B cell (primary cell): Measurements from ENCODE around the gene YWHAE.

Experiments used
- EZH2 ChIP-seq: IDR thresholded peaks from 2 replicates; pipeline ENCODE4 v1.6.1; 2012; ENCODE audit warnings: borderline replicate concordance, low read depth, mild to moderate bottlenecking, moderate library complexity, low read length; ENCODE audit not compliant: insufficient read depth, poor library complexity, severe bottlenecking
- TF ChIP-seq, protein P1 (sequence below): fragments of 200-600 bp; IDR thresholded peaks from one replicate; pipeline ENCODE4 v1.8.0; 2022; ENCODE audit warnings: antibody characterized with exemption, mild to moderate bottlenecking

DNA sequence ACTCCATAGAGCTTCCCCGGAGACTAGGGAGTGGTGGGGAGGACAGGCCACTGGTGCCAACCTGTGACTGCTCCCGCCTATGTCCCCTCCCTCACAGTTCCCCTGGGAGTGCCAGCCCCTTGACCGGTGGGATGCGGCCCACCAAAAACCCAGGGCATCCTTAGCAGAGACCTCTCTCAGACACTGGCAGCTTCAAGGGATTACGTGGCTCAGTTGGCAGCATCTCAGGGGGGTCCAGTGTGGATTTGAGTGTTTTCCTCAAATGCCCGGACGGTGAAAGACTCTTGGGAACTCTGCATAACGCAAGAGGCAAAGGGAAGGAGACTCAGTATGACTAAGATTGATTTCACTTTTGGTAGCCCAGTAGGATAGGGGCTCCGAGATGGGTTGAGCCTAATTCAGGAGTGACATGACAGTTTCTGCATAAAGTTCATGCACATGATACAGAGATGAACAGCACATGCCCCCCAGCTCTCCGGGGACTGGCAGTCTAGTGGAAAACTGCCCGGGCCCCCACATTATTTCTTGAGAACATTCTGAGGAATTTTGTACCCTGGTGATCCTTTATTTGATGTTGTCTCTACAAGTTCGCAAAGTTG lies 70.2 kb downstream of the YWHAE start:
- TF ChIP-seq, protein P1, sequence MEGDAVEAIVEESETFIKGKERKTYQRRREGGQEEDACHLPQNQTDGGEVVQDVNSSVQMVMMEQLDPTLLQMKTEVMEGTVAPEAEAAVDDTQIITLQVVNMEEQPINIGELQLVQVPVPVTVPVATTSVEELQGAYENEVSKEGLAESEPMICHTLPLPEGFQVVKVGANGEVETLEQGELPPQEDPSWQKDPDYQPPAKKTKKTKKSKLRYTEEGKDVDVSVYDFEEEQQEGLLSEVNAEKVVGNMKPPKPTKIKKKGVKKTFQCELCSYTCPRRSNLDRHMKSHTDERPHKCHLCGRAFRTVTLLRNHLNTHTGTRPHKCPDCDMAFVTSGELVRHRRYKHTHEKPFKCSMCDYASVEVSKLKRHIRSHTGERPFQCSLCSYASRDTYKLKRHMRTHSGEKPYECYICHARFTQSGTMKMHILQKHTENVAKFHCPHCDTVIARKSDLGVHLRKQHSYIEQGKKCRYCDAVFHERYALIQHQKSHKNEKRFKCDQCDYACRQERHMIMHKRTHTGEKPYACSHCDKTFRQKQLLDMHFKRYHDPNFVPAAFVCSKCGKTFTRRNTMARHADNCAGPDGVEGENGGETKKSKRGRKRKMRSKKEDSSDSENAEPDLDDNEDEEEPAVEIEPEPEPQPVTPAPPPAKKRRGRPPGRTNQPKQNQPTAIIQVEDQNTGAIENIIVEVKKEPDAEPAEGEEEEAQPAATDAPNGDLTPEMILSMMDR = no peak
- TF ChIP-seq EZH2 = no peak
